NCI-H526 treated with DMSO at 0.1 percent for 48 hours (cell line): ENCODE results near the gene IL1RL2.

Source experiments
- DNase-seq: peaks from one replicate; lab custom pipeline; 2025; lab: John Stamatoyannopoulos, UW

The IL1RL2 gene

GRCh38 chr2:102186791-102187495, at the start of gene IL1RL2:
Gene IL1RL2, plus strand, starts transcription at chr2:102187023. Its CDS starts 845 bp downstream, at chr2:102187868.
- DNase-seq = no peak

DNA sequence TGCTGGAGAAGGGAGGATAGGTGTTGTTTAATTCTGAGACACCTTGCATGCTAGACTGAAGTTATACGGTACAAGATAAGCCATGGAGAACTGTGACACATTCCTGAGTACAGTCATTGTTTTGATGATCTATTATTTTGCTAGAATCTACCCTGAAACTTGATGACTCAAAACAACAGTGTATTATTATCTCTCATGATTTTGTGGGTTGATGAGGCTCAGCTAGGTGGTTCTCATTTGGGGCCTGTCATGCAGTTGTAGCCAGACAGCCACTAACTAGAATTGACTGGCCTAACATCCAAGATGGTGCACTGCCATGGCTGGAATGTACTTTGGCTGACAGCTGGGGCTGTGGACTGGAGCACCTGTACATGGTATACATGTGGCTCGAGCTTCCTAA, 49.7 kb upstream of the IL1RL2 start:
- no peak for DNase-seq

- no peak for DNase-seq
Measured at GRCh38 chr2:102138331-102138730, 48.5 kb upstream of the IL1RL2 start.

GRCh38 chr2:102139851-102140250, 47.0 kb upstream of the IL1RL2 start:
- DNase-seq = no peak

DNA sequence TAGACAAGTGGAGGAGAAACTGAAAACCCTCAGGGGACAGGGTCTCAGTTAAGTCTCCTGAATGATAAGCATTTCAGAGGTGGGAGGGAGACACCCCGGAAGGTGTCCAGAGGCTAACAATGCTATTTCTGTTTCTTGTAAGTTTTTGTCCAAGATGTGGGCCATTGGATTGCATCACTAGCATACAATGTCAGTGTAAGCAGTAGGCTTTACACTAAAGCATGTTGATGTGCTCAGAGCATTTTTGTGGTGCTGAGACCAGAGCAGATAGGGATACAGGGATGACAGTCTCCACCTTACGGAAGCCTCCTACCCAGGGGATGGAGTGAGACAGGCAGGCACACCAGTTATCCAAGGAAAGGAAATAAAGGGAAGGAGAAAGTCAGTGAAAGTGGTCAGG, 46.4 kb upstream of the IL1RL2 start:
- no peak for DNase-seq

- DNase-seq = no peak
Measured at GRCh38 chr2:102141011-102141943, 45.5 kb upstream of the IL1RL2 start.

GRCh38 chr2:102141970-102142828, 44.6 kb upstream of the IL1RL2 start, which contains the start of gene IL1R1:
Gene IL1R1, plus strand, starts transcription at chr2:102142746. Its CDS starts 14,979 bp downstream, at chr2:102157725.
- no peak for DNase-seq

GRCh38 chr2:102142829-102143449, 43.9 kb upstream of the IL1RL2 start:
- no peak for DNase-seq

- DNase-seq = no peak
Measured at GRCh38 chr2:102143450-102143985, 43.3 kb upstream of the IL1RL2 start.

DNA sequence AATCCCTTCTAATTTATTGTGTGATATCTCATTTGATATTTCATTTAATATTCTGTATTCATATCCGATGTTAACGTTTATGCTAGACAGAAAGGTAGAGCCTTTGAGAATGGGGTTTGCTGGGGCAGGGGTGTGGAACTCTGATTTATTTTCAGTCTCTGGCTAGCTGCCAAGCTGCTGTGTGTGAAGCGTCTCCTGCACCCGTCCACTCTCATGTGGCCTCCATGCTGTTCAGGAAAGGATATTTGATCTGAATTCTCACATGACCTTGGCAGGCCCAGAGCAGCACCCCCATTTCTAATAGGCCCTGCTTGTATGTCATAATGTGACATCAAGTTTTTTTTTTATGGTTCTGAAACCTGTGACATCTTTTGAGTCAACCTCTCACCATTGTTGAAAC, 42.7 kb upstream of the IL1RL2 start:
- no peak for DNase-seq

DNA sequence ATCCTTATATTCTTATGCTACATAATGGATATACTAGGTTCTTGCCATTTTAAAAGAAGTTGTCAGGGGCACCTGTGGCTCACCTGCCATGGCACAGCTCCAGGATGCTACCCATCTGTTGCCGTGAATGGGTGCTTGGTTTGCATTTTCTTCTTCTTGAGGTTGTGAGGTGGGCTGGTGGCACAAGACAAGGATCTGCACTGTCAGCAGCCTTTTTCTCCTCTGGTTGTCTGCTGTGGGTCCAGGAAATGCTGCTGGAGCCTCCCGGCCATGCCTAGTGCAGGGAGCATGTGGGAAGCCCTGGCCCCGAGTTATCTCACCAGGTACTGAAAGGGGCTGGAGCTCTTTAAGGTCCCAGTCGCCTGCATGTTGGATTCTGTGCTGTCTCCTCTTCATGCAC, 41.7 kb upstream of the IL1RL2 start:
- no peak for DNase-seq

GRCh38 chr2:102145934-102146333, 40.9 kb upstream of the IL1RL2 start:
- no peak for DNase-seq

DNA sequence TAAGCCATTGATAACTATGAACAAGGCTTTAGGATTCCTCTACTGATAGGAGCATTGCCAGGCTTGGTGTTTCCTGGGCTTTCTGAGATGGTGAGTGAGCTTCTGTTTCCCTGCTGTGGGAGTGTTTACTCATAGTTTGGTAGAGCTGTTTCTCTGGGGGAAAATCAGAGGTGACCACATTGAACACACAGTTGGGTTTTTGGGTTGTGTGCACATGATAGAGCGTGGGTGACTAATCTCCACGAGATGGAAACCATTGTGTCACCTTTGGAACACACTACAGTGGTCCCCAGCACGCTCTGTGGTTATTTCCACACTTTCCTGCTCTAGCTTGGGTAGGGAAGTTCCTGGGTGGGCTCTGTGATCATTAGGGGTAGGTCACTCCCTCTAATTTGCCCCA, 38.9 kb upstream of the IL1RL2 start:
- DNase-seq = no peak

DNA sequence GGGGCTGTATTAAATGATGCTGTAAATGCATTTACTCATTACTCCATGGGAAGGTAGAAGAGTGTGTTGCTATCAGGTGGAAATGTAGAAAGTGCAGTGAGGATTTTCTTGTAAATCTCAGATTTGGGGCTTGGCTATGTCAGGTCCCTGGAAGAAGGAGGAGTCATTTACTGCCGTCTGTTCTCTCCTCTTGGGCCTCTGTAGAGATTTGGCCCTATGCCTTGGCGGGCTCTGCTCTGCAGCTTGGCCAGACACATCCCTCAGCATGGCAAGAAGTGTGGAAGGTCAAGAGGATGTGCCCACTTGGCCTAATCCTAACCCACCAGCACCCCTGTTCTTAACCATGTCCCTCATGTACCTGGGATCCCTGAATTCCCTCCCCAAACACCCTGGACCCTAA, 37.6 kb upstream of the IL1RL2 start:
- DNase-seq = no peak

DNA sequence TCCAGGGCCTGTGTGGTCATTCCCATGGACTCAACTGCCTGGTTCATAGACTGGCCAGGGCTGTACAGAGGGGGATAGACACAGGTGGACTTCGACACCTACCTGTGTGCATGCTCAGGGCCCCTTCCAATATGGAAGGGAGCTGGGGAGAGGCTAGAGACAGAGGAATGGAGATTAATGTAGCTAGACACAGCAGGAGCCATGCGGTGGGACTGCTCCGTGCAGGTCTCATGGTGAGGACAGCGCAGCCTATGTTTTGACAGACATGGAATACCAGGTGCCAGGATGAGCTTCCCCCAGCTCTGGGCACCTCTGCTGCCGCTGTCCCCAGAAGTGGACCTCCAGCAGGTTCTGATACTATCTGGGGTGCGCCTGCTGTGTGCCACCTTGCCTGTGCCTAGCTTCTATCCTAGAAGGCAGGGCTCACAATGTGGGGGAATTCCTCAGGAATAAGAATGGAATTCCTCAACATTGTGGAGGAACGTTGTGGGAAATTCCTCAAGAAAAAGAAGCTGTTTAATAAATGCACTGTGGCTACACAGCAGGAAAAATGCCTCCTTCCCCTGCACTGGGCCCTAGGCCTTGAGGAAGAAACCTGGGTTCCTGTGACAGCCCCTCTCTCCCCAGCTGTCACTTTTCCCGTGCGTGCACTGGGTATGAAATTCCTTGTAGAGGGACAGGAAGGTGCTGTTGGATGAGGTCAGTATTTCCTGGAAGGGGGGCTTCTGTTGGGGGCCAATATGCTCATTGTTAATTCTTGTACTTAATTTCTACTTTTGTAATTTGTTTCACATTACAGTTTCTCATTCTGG, 37.0 kb upstream of the IL1RL2 start:
- DNase-seq = no peak

- DNase-seq = no peak
Measured at GRCh38 chr2:102154364-102154763, 32.5 kb upstream of the IL1RL2 start.

DNA sequence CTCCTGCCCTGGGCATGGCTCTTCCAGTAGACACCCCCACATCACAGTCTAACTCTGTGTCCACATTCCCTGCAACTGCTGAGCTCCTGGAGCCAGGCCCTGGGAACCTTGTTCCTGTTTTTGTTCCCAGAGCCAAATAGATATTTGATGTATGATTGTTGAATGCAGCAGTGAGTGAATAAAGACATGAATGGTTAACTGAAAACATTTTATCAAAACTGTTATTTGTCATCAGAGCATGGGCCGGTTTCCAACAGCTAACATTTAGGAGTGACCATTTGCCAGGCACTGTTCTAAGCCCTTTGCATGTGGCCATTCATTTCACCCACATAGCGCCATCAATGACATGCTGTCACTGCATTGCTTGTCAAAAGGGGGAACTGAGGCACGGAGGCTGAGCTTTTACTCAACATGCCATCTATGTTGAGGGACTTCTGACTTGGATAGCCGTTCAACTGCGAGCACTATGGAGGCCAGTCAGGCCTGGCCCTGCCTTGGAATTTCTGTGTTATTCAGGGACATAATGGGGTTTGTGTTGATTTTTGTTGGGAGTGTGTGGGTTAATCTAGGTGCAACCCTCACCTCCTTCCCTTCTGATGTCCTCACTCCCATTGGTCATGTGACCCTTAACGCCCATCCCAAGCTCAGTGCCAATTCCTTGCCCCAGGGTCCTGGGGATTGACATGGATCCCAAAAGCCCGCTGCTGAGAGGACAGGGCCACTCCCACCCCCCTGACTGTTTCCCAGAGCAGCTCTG, 31.7 kb upstream of the IL1RL2 start:
- DNase-seq = no peak

GRCh38 chr2:102155703-102156515, 30.9 kb upstream of the IL1RL2 start:
- no peak for DNase-seq
